ENCODE data around the gene TNFAIP2. TPM values are rescaled to one million over a fixed set of nuclear protein-coding genes. Genes with fewer than 3 reads are reported as not detected.

TNFAIP2 gene
- 57.4 and 60.6 TPM in 2 replicates for total RNA-seq

GRCh38 chr14:103122947-103123633 is at the start of gene TNFAIP2:
TNFAIP2 (plus strand) TSS chr14:103123461; CDS start chr14:103126458, 2,997 bp downstream.

GRCh38 chr14:103084021-103084919 is 39.0 kb upstream of the TNFAIP2 start, which contains the start of gene LBHD2:
LBHD2 (plus strand) TSS chr14:103084210; CDS start chr14:103086013, 1,803 bp downstream.

GRCh38 chr14:103094406-103095209 is 28.7 kb upstream of the TNFAIP2 start, which contains the start of gene EXOC3L4:
EXOC3L4 (plus strand) TSS chr14:103094725; CDS start chr14:103100220, 5,495 bp downstream.

Other genes starting within 250 kb of the TNFAIP2 start
- 0.11 and 0.13 TPM in 2 replicates for gene AMN, start 200.8 kb upstream of the TNFAIP2 start, total RNA-seq
- gene CDC42BPB, start 65.9 kb upstream of the TNFAIP2 start, total RNA-seq, result 83.0 and 85.4 TPM in 2 replicates
- gene LBHD2, start 39.3 kb upstream of the TNFAIP2 start, total RNA-seq, result not detected in 2 replicates
- 0.26 TPM in 1 of 2 replicates, not detected in the other for gene EXOC3L4, start 28.7 kb upstream of the TNFAIP2 start, total RNA-seq
- 210 and 211 TPM in 2 replicates for gene EIF5, start 210.8 kb downstream of the TNFAIP2 start, total RNA-seq

Measured in articular chondrocyte of knee joint (primary cell).